Neural cell (in vitro differentiated cells): ENCODE results near the gene MORN4. TPM values are rescaled to one million over a fixed set of nuclear protein-coding genes. Genes with fewer than 3 reads are reported as not detected.

Experiments
- H2AFZ ChIP-seq: fragments of 200-600, 300-800 bp; sonication (generic), shearing (Covaris generic); 2 replicates; pipeline ENCODE4 v1.6.0; 2014; ENCODE audit warnings: low read depth, mild to moderate bottlenecking, antibody characterized with exemption, low read length, moderate library complexity
- H3F3A ChIP-seq: fragments of 200-600 bp; shearing (Covaris generic); 2 replicates; pipeline ENCODE4 v1.6.1; 2016; ENCODE audit warnings: mild to moderate bottlenecking, moderate library complexity, mixed read lengths, antibody characterized with exemption, low read length; ENCODE audit not compliant: insufficient read depth, poor library complexity, severe bottlenecking
- H3K27ac ChIP-seq: fragments of 200-600, 300-800 bp; sonication (generic), shearing (Covaris generic); 2 replicates; pipeline ENCODE4 v1.5.1; 2014; ENCODE audit warnings: mild to moderate bottlenecking, low read length, moderate library complexity
- H3K27me3 ChIP-seq: fragments of 300-800, 200-600 bp; sonication (generic), shearing (Covaris generic); 2 replicates; pipeline ENCODE4 v1.6.0; 2014; ENCODE audit warnings: mild to moderate bottlenecking, low read depth, low read length, moderate library complexity; ENCODE audit not compliant: insufficient read depth
- H3K36me3 ChIP-seq: fragments of 300-800, 200-600 bp; sonication (generic), shearing (Covaris generic); 2 replicates; pipeline ENCODE4 v1.5.1; 2014; ENCODE audit warnings: mild to moderate bottlenecking, antibody characterized with exemption, low read length, moderate library complexity; ENCODE audit not compliant: insufficient read depth
- H3K4me2 ChIP-seq: fragments of 300-800, 200-600 bp; sonication (generic), shearing (Covaris generic); 2 replicates; pipeline ENCODE4 v1.6.0; 2014; ENCODE audit warnings: mild to moderate bottlenecking, low read length
- H3K4me3 ChIP-seq: fragments of 300-800, 200-600 bp; sonication (generic), shearing (Covaris generic); 2 replicates; pipeline ENCODE4 v1.5.1; 2014; ENCODE audit warnings: mild to moderate bottlenecking, low read length, moderate library complexity
- H3K79me2 ChIP-seq: fragments of 200-600 bp; shearing (Covaris generic); replicated peaks from 2 replicates; pipeline ENCODE4 v1.6.0; 2014; ENCODE audit warnings: mild to moderate bottlenecking, low read length, moderate library complexity; ENCODE audit not compliant: insufficient read depth
- H3K9ac ChIP-seq: fragments of 300-800, 200-600 bp; sonication (generic), shearing (Covaris generic); 2 replicates; pipeline ENCODE4 v1.6.1; 2016; ENCODE audit warnings: mild to moderate bottlenecking, low read length, mixed read lengths
- H3K9me2 ChIP-seq: fragments of 200-600 bp; shearing (Covaris generic); 2 replicates; pipeline ENCODE4 v1.6.1; 2016; ENCODE audit warnings: mild to moderate bottlenecking, low read length, mixed read lengths; ENCODE audit not compliant: insufficient read depth
- H3K9me3 ChIP-seq: fragments of 200-600, 300-800 bp; sonication (generic), shearing (Covaris generic); 2 replicates; pipeline ENCODE4 v1.6.1; 2016; ENCODE audit warnings: mild to moderate bottlenecking, mixed run types, low read length, moderate library complexity, mixed read lengths
- H4K20me1 ChIP-seq: fragments of 200-600 bp; shearing (Covaris generic); 2 replicates; pipeline ENCODE4 v1.6.1; 2016; ENCODE audit warnings: mild to moderate bottlenecking, mixed run types; ENCODE audit not compliant: insufficient read depth
- EP300 ChIP-seq: fragments of 450-650 bp; conservative IDR thresholded peaks from 2 replicates; pipeline ENCODE4 v1.6.1; 2014; ENCODE audit warnings: antibody characterized with exemption, mild to moderate bottlenecking, moderate library complexity; ENCODE audit not compliant: poor library complexity, severe bottlenecking
- EZH2 ChIP-seq: fragments of 200-600, 300-800 bp; shearing (Covaris generic), sonication (generic); IDR thresholded peaks from 2 replicates; pipeline ENCODE4 v1.6.1; 2014; ENCODE audit warnings: antibody characterized with exemption, low read length, borderline replicate concordance, mild to moderate bottlenecking; ENCODE audit not compliant: insufficient read depth, poor library complexity, severe bottlenecking
- MXI1 ChIP-seq: fragments of 450-650 bp; conservative IDR thresholded peaks from 2 replicates; pipeline ENCODE4 v1.6.1; 2014; ENCODE audit warnings: antibody characterized with exemption, mild to moderate bottlenecking; ENCODE audit not compliant: poor library complexity, severe bottlenecking
- POLR2AphosphoS5 ChIP-seq: IDR thresholded peaks from 2 replicates; pipeline ENCODE4 v1.6.1; 2012
- RAD21 ChIP-seq: fragments of 450-650 bp; conservative IDR thresholded peaks from 2 replicates; pipeline ENCODE4 v1.6.1; 2014; ENCODE audit warnings: antibody characterized with exemption, mild to moderate bottlenecking, moderate library complexity
- SMC3 ChIP-seq: fragments of 450-650 bp; conservative IDR thresholded peaks from 2 replicates; pipeline ENCODE4 v1.6.1; 2014; ENCODE audit warnings: antibody characterized with exemption, mild to moderate bottlenecking, moderate library complexity; ENCODE audit not compliant: poor library complexity
- TAF1 ChIP-seq: IDR thresholded peaks from 2 replicates; pipeline ENCODE4 v1.6.1; 2012; ENCODE audit warnings: low read depth
- polyA plus RNA-seq: library from polyadenylated mRNA; depleted of rRNA; stranded (reverse); fragments of >200 nt; gene quantifications from 2 replicates; pipeline ENCODE4 v1.2.3, GENCODE V29; 2014
- TF ChIP-seq, protein P1 (sequence below): fragments of 450-650 bp; IDR thresholded peaks from 2 replicates; pipeline ENCODE4 v1.5.1; 2014; ENCODE audit warnings: antibody characterized with exemption, mild to moderate bottlenecking, moderate library complexity; ENCODE audit not compliant: poor library complexity, severe bottlenecking
- TF ChIP-seq, protein P2 (sequence below): IDR thresholded peaks from 2 replicates; pipeline ENCODE4 v1.6.1; 2012; ENCODE audit warnings: borderline replicate concordance

MORN4 gene
- polyA plus RNA-seq, 1 donor from 2014 or later: 64.7 TPM

DNA sequence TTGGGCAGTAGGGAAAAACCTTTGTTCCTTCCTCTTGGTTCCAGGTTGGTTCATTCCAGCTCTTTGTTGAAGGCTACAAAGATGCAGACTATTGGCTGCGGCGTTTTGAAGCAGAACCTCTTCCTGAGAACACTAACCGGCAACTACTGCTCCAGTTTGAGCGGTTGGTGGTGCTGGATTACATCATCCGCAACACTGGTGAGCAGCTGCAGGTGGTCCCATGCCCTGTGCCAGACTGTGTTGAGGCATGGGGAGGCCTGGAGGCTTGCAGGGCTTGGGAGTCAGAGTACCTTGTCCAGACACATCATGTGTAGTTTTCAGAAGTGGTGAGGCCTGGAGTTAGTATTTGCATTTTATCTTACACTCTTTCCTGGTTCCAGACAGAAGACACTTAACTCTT is 23.5 kb upstream of the MORN4 start:
- TF ChIP-seq RAD21 (no peak), EP300 (no peak), EZH2 (no peak), SMC3 (no peak), TAF1 (no peak), MXI1 (no peak), POLR2AphosphoS5 (no peak)
- TF ChIP-seq, protein P1, sequence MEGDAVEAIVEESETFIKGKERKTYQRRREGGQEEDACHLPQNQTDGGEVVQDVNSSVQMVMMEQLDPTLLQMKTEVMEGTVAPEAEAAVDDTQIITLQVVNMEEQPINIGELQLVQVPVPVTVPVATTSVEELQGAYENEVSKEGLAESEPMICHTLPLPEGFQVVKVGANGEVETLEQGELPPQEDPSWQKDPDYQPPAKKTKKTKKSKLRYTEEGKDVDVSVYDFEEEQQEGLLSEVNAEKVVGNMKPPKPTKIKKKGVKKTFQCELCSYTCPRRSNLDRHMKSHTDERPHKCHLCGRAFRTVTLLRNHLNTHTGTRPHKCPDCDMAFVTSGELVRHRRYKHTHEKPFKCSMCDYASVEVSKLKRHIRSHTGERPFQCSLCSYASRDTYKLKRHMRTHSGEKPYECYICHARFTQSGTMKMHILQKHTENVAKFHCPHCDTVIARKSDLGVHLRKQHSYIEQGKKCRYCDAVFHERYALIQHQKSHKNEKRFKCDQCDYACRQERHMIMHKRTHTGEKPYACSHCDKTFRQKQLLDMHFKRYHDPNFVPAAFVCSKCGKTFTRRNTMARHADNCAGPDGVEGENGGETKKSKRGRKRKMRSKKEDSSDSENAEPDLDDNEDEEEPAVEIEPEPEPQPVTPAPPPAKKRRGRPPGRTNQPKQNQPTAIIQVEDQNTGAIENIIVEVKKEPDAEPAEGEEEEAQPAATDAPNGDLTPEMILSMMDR: no peak
- TF ChIP-seq, protein P2, sequence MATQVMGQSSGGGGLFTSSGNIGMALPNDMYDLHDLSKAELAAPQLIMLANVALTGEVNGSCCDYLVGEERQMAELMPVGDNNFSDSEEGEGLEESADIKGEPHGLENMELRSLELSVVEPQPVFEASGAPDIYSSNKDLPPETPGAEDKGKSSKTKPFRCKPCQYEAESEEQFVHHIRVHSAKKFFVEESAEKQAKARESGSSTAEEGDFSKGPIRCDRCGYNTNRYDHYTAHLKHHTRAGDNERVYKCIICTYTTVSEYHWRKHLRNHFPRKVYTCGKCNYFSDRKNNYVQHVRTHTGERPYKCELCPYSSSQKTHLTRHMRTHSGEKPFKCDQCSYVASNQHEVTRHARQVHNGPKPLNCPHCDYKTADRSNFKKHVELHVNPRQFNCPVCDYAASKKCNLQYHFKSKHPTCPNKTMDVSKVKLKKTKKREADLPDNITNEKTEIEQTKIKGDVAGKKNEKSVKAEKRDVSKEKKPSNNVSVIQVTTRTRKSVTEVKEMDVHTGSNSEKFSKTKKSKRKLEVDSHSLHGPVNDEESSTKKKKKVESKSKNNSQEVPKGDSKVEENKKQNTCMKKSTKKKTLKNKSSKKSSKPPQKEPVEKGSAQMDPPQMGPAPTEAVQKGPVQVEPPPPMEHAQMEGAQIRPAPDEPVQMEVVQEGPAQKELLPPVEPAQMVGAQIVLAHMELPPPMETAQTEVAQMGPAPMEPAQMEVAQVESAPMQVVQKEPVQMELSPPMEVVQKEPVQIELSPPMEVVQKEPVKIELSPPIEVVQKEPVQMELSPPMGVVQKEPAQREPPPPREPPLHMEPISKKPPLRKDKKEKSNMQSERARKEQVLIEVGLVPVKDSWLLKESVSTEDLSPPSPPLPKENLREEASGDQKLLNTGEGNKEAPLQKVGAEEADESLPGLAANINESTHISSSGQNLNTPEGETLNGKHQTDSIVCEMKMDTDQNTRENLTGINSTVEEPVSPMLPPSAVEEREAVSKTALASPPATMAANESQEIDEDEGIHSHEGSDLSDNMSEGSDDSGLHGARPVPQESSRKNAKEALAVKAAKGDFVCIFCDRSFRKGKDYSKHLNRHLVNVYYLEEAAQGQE: no peak
- no peaks in the 10 kb centered on the region for H4K20me1 ChIP-seq
- peaks cover 7% of the 10 kb centered on the region for H3K36me3 ChIP-seq
- H3K9me2 ChIP-seq: no peaks in the 10 kb centered on the region
- no peaks in the 10 kb centered on the region for H3K9me3 ChIP-seq
- H3F3A ChIP-seq: no peaks in the 10 kb centered on the region
- no peak overlapping the region for H3K27ac ChIP-seq
- no peak overlapping the region for H2AFZ ChIP-seq
- no peaks in the 10 kb centered on the region for H3K79me2 ChIP-seq
- no peak overlapping the region for H3K9ac ChIP-seq
- H3K4me2 ChIP-seq: no peak overlapping the region
- H3K4me3 ChIP-seq: no peak overlapping the region
- no peaks in the 10 kb centered on the region for H3K27me3 ChIP-seq

DNA sequence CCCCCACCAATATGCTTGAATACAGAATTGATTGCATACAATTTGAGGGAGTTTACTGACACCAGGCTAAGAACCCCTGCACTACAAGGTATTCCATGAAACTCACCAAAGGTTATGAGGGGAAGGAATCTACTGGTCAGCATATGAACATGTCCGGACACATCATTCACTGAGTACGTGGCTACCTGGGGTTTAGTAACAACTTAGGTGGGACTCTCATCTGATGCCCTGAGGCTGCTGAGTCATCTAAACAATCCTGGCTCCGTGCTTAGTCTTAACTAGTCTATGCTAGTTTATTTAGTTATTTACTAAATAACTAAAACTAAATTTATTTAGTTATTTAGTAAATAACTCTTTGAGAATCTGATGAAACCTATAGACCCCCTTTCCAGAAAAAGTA is 18.5 kb upstream of the MORN4 start:
- no peaks in the 10 kb centered on the region for H3K9me3 ChIP-seq
- no peak overlapping the region for H3K9ac ChIP-seq
- no peaks in the 10 kb centered on the region for H3K27me3 ChIP-seq
- H2AFZ ChIP-seq: no peak overlapping the region
- peaks cover 11% of the 10 kb centered on the region for H3K36me3 ChIP-seq
- no peak overlapping the region for H3K4me3 ChIP-seq
- no peaks in the 10 kb centered on the region for H4K20me1 ChIP-seq
- no peak for TF ChIP-seq TAF1
- no peak for TF ChIP-seq MXI1
- H3K4me2 ChIP-seq: no peak overlapping the region
- no peaks in the 10 kb centered on the region for H3K9me2 ChIP-seq
- peaks cover 4% of the 10 kb centered on the region for H3K79me2 ChIP-seq
- H3K27ac ChIP-seq: no peak overlapping the region
- H3F3A ChIP-seq: no peaks in the 10 kb centered on the region

DNA sequence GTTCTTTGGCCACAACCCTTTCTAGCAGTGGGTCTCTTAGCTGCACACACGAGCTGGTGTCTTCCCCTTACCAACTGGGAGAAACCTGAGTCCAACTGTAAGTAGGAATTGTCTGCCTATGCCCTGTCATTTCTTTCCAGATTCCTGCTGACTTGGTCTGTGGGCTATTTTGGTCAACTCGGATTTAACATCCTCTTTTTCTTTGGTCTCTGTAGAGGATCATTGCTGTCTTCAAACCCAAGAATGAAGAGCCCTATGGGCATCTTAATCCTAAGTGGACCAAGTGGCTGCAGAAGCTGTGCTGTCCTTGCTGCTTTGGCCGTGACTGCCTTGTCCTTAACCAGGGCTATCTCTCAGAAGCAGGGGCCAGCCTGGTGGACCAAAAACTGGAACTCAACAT is 17.4 kb upstream of the MORN4 start:
- Histone ChIP-seq H3K9ac (no peak overlapping the region), H3K79me2 (peaks cover 4% of the 10 kb centered on the region)
- TF ChIP-seq, protein P1: no peak
- TF ChIP-seq RAD21 (no peak), TAF1 (no peak), EZH2 (no peak), SMC3 (no peak), EP300 (no peak), MXI1 (no peak), POLR2AphosphoS5 (no peak)
- TF ChIP-seq, protein P2: no peak

More for the DNA sequence above, 17.4 kb upstream of the MORN4 start:
- Histone ChIP-seq H3K9me3 (no peaks in the 10 kb centered on the region), H3K9me2 (no peaks in the 10 kb centered on the region), H2AFZ (no peak overlapping the region), H3K4me3 (no peak overlapping the region), H3K27me3 (no peaks in the 10 kb centered on the region), H4K20me1 (no peaks in the 10 kb centered on the region), H3K27ac (no peak overlapping the region), H3F3A (no peaks in the 10 kb centered on the region), H3K4me2 (no peak overlapping the region), H3K36me3 (peaks cover 5% of the 10 kb centered on the region)
